HG03439 (cell line): Measurements from ENCODE around the gene CYP4F3.
"Not testable (repeated sequence)": the region's sequence is repeated elsewhere in the genome, so short reads cannot be mapped to it uniquely, and the experiment has no call there.

Experiments used
- ATAC-seq: cut with Tn5 transposase; IDR thresholded peaks from one replicate; pipeline ENCODE4 v1.9.1; 2021; ENCODE audit warnings: mild to moderate bottlenecking, moderate library complexity; ENCODE audit not compliant: unreplicated experiment

CYP4F3 gene

GRCh38 chr19:15666186-15666585 lies 25.5 kb downstream of the CYP4F3 start:
- ATAC-seq: no peak

DNA sequence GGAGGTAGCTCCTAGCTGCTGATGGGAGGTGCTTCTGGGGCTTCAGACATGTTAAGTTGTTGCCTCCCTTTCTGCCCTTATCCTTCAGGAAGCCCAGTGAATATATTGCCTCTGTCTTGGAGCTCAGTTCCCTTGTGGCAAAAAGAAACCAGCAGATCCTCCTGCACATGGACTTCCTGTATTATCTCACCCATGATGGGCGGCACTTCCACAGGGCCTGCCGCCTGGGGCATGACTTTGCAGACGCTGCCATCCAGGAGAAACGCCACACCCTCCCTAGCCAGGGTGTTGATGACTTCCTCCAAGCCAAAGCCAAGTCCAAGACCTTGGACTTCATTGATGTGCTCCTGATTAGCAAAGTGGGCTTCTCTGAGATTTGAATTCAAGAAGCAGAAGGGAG lies 26.2 kb downstream of the CYP4F3 start:
- no peak for ATAC-seq

- ATAC-seq: no peak
Observed at GRCh38 chr19:15669440-15669839, 28.7 kb downstream of the CYP4F3 start.

- ATAC-seq: no peak
Observed at GRCh38 chr19:15669891-15670290, 29.2 kb downstream of the CYP4F3 start.

GRCh38 chr19:15671237-15671821 lies 30.6 kb downstream of the CYP4F3 start:
- ATAC-seq: no peak

GRCh38 chr19:15671891-15672579 lies 31.3 kb downstream of the CYP4F3 start:
- no peak for ATAC-seq

DNA sequence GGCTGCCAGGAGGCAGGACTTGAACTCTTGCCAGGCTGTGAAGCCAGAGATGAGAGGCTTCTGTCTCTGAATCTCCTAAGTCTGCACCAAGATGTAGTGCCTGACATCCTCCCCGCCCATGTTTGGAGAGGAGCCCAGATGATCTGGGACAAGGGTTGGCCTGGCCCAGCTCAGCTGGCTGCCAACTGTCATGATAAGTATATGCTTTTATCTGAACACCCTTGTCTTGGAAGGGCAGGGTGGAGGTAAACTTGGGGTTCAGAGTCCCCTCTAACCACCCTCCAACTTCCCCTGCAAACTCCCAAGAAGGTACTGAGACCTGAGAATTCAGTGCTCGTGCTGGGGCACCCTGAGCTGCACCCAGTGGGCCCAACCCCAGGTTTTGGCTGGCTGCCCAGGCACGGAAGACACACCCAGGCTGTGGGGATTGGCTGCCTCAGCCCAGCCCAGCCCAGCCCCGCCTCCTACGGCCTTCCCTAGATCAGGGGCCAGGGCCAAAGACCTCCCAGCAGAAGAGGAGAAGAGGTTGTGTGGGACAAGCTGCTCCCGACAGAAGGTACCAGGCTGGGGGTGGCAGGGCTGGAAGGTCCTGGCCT lies 32.0 kb downstream of the CYP4F3 start, which contains the start of gene CYP4F12:
TSS of gene CYP4F12 (plus strand) at position 508 of the 596 bp plus-strand sequence. CDS start 443 bp downstream, outside the sequence.
- no peak for ATAC-seq

DNA sequence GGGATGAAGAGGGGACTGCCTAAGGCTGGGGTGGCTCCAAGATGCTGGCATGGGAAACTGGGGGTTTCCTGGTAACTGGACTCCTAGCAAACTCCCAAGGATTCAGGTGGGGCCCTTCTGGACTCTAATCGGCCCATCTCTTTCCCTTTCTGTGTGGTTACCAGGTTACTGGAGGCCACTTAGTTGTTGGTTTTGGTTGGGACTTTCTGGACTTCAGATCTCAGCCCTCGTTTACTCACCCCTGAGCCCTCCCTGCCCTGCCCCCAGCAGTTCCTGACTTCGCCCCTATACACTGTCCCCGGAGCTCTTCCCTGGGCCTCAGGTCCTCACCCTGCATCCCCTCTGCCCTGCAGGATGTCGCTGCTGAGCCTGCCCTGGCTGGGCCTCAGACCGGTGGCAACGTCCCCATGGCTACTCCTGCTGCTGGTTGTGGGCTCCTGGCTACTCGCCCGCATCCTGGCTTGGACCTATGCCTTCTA lies 32.5 kb downstream of the CYP4F3 start:
- ATAC-seq: no peak

- no peak for ATAC-seq
Observed at GRCh38 chr19:15675560-15675959, 34.9 kb downstream of the CYP4F3 start.

GRCh38 chr19:15679089-15679488 lies 38.4 kb downstream of the CYP4F3 start:
- no peak for ATAC-seq

DNA sequence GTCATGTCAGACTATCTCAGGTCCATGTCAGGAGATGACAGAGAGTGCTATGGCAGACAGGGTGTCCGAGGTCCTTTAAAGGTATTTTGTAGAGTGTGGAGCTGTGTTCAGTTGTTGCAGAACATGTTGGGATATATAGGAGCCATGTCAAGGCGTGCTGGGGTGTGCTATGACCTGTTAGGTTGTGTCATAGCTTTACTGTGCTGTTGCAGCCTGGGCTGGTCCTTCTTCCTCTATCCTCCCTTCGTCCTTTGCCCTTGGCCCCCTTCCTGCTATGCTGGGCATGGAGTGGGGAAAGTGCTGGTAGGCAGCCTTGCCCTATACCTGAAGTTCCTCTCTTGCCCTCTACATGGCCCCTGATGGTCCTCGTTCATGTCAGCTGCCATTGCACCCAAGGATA lies 39.2 kb downstream of the CYP4F3 start:
- not testable (repeated sequence) for ATAC-seq

DNA sequence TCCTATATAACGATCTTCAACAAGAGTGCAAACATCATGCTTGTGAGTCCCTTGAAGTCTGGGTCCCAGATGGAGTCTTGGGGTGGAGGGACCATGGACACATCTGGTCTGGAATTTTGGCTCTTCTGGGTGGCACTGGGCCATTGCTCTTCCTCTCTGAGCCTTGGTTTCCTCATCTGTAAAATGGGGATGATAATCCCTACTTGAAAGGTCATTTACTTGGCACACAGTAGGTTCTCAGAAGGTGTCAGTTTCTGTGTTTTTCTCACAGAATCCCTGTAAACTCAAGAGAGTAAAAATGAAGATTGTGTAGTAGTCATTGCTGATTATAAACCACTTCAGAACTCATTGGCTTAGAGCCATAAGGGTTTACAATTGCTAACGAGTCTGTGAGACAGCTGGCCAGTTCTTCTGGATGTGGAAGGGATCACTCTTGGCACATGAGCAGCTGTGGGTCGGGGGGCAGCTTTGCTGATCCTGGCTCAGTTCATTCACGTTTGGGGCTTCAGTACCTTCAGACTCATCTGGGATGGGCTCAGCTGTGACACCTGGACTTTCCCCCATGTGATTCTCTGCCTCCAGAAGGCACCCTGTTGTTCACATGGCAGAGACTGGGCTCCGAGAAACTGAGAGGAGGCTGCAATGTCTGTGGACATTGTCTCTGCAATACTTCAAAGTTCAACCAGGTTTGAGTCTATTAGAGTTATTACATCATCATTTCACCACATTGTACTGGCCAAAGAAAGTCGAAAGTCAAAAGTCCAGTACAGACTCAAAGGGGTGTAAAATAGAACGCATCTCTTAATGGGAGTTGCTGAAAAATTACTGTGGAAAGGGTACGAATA lies 40.0 kb downstream of the CYP4F3 start:
- no peak for ATAC-seq

- ATAC-seq: no peak
Observed at GRCh38 chr19:15683411-15683810, 42.7 kb downstream of the CYP4F3 start.

DNA sequence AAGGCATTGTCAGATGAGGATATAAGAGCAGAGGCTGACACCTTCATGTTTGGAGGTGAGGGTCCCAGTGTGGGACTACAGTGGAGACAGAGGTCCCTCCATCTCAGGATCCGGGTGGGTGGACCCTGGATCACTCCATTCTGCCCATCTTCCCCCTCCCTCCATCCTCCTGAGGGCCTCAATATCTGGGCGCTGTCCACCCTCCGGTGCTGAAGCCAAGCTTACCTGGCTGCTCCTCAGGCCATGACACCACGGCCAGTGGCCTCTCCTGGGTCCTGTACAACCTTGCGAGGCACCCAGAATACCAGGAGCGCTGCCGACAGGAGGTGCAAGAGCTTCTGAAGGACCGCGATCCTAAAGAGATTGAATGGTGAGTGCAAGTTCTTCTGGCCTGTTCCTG lies 44.1 kb downstream of the CYP4F3 start:
- no peak for ATAC-seq

GRCh38 chr19:15696654-15697194 lies 56.0 kb downstream of the CYP4F3 start:
- ATAC-seq: no peak

DNA sequence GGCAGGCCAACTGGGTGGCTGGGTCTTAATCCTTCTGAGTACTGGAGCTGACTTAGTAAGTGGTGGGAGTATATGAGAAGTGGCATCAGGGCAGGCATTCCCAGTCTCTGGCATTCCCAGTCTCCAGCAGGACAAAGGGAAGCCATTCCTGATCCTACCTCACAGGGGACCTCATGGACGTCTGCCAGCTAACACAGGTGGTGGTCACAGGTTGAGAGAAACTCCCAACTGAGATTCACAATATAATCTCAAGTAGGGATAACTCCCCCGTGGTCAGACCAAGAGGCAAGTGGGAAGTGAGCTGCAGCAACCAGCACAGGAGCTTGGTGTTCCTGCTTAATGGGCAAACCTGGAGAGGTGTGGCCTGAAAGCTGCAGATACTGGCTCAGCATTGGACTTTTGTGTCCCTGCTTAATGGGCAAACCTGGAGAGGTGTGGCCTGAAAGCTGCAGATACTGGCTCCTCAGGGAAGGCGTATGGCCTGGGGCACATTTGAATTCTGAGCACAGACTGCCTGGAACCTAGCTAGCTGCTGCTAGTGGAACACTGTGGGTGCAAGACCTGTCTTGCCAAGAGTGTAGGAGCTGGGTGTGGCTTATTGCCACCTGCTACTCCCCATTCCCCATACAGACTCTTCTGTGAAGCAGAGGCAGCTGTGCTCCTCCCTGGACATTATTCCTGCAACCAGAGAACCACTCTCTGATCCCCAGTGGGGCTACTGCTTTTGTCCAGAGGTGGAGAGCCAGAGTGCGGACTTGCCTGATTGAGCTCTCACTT lies 61.2 kb downstream of the CYP4F3 start:
- ATAC-seq: no peak

DNA sequence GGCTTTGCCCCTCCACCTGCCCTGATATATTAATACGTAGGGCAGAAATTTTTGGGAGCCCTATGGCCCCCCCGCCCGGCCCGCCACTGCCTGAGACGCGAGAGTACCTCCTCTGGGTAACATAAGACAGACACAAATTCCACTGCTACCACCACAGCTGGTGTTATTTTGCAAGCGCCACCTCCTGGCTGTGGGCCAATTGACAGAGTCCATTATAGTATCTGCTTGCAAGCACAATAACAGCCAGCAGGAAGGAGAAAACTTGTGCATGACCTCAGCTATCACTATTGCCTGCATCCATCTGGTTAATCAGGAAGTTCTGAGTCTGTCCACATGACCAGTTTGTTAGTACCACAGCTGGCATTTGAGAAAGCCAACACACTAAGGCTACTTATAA lies 61.8 kb downstream of the CYP4F3 start:
- no peak for ATAC-seq
